ENCODE results near the gene ROBO1. TPM values are rescaled to one million over a fixed set of nuclear protein-coding genes. Genes with fewer than 3 reads are reported as not detected.

The ROBO1 gene
- total RNA-seq, 1 donor from 2014 or later: 31.7 TPM

DNA sequence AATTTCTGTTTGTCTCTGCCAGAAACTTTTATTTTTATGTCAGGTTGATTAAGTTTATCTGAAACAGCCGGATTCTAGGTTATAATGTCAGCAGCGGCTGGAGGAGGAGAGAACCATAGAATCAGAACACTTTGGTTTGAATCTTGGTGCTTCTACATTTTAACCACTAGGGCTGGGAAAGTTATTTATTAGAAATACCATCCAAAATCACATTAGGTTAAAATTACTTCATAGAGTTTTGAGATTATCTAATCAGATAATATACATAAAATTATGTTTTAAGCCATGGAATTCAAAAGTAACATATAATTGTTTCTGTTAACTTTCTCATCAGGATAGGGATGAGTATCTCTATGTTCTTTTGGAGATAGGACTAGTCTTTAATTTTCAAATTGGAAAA is 502.9 kb downstream of the ROBO1 start:
- TF ChIP-seq, protein P1, sequence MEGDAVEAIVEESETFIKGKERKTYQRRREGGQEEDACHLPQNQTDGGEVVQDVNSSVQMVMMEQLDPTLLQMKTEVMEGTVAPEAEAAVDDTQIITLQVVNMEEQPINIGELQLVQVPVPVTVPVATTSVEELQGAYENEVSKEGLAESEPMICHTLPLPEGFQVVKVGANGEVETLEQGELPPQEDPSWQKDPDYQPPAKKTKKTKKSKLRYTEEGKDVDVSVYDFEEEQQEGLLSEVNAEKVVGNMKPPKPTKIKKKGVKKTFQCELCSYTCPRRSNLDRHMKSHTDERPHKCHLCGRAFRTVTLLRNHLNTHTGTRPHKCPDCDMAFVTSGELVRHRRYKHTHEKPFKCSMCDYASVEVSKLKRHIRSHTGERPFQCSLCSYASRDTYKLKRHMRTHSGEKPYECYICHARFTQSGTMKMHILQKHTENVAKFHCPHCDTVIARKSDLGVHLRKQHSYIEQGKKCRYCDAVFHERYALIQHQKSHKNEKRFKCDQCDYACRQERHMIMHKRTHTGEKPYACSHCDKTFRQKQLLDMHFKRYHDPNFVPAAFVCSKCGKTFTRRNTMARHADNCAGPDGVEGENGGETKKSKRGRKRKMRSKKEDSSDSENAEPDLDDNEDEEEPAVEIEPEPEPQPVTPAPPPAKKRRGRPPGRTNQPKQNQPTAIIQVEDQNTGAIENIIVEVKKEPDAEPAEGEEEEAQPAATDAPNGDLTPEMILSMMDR (IDR thresholded peaks at IDR 0.05; ENCODE audit: insufficient read depth, low read length, poor library complexity, severe bottlenecking): no peak
- DNase-seq (ENCODE audit: low read depth): no peak

DNA sequence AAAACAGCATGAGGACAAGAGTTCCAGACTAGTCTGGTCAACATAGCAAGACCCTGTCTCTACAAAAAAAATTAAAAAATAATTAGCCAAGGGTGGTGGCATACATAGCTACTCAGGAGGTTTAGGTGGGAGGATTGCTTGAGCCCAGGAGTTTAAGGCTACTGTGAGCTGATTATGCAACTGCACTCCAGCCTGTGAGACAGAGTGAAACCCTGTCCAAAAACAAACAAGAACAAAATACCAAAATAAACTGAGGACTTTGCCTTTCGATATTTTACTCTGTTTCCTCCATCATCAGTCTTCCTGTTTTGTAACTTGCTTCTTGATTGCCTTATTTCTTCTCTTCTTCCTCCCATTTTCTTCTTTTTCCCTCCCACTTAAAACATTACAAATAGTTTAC is 504.4 kb downstream of the ROBO1 start:
- TF ChIP-seq, protein P1 (IDR thresholded peaks at IDR 0.05; ENCODE audit: insufficient read depth, low read length, poor library complexity, severe bottlenecking): no peak
- DNase-seq (ENCODE audit: low read depth): no peak
- no peaks in the 10 kb centered on the region for H3K36me3 ChIP-seq (ENCODE audit: control insufficient read depth, insufficient read depth, low read length)
- no peaks in the 10 kb centered on the region for H3K27me3 ChIP-seq (ENCODE audit: control insufficient read depth, insufficient read depth, low read length)
- no peak overlapping the region for H3K4me3 ChIP-seq (ENCODE audit: low read depth, low read length)

More for the DNA sequence above, 502.9 kb downstream of the ROBO1 start:
- no peaks in the 10 kb centered on the region for H3K36me3 ChIP-seq (ENCODE audit: control insufficient read depth, insufficient read depth, low read length)
- no peaks in the 10 kb centered on the region for H3K27me3 ChIP-seq (ENCODE audit: control insufficient read depth, insufficient read depth, low read length)
- H3K4me3 ChIP-seq (ENCODE audit: low read depth, low read length): no peak overlapping the region

DNA sequence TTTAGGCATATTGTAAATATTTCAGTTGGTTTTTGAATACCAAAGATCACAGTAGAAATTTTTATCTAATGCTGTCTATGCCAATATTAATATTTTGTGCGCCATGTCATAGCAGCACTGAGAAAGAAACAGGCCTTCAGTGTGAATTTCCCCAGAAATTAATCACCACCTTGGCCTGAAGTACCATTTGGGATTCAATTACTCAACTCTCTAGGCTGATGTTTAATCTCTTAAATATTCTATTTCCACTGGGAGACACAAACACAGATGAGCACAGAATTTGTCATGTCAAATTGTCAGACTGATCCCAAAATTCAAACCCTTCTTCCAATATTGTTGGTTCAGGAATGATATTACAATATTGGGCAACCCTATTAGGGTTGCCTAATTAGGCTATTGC is 509.3 kb downstream of the ROBO1 start:
- Histone ChIP-seq H3K27me3 (ENCODE audit: control insufficient read depth, insufficient read depth, low read length) (no peaks in the 10 kb centered on the region), H3K36me3 (ENCODE audit: control insufficient read depth, insufficient read depth, low read length) (no peaks in the 10 kb centered on the region), H3K4me3 (ENCODE audit: low read depth, low read length) (no peak overlapping the region)
- no peak for DNase-seq (ENCODE audit: low read depth)
- TF ChIP-seq, protein P1 (IDR thresholded peaks at IDR 0.05; ENCODE audit: insufficient read depth, low read length, poor library complexity, severe bottlenecking): no peak

DNA sequence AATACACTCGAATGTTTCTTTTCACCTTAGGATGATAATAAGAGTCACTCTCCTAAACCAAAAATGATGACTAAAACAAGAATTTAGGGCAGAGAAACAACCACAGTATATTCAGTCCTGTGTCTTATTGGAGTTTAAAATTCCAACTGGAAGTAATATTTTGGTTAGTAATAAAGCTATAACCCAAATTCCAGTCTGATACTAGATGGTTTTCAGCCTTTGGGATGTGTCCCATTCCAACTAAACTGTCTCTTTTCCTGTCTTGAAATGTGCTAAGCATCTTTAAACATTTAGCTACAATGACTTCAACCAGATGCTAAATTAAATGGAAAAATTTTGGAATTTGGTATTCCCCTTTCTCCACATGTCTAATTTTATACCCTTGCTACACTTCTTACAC is 510.0 kb downstream of the ROBO1 start:
- no peak overlapping the region for H3K4me3 ChIP-seq (ENCODE audit: low read depth, low read length)
- TF ChIP-seq, protein P1 (IDR thresholded peaks at IDR 0.05; ENCODE audit: insufficient read depth, low read length, poor library complexity, severe bottlenecking): no peak
- DNase-seq (ENCODE audit: low read depth): no peak
- no peaks in the 10 kb centered on the region for H3K27me3 ChIP-seq (ENCODE audit: control insufficient read depth, insufficient read depth, low read length)
- H3K36me3 ChIP-seq (ENCODE audit: control insufficient read depth, insufficient read depth, low read length): no peaks in the 10 kb centered on the region

DNA sequence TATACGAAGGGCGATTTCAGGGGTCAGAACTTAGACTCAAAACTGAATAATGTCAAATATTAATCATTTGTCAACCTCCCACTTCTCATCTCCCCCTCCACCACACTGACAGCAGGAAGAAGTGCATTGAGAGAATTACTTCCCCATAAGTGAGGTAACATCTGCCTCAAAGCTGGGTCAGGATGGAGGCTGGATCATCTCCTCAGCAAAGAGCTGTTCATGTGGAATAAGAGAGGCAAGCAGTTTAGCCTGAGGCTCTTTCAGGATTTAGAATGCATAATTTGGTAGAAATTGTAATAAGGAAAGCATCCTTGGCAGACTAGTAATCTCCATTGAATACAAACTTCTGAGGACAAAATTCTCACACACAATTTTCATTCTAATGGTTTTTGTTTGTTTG is 512.1 kb downstream of the ROBO1 start:
- no peak overlapping the region for H3K4me3 ChIP-seq (ENCODE audit: low read depth, low read length)
- no peaks in the 10 kb centered on the region for H3K36me3 ChIP-seq (ENCODE audit: control insufficient read depth, insufficient read depth, low read length)
- DNase-seq (ENCODE audit: low read depth): no peak
- TF ChIP-seq, protein P1 (IDR thresholded peaks at IDR 0.05; ENCODE audit: insufficient read depth, low read length, poor library complexity, severe bottlenecking): no peak
- H3K27me3 ChIP-seq (ENCODE audit: control insufficient read depth, insufficient read depth, low read length): no peaks in the 10 kb centered on the region

DNA sequence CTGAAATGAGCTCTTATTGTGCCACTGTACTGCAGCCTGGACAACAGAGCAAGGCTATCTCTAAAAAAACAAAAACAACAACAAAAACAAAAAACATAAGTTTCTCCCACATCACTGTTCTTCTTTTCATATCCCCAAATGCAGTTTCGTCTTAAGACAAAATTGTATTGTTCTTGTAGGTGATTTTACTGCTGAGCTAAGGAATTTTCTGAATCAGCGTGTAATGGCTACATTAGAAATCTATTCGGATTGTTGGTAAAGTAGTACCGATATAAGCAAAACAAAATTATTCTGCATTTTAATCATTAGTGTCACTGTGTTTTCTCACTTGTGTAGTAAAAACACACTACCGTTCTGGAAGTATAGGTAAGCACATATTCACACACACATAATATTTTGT is 512.5 kb downstream of the ROBO1 start:
- DNase-seq (ENCODE audit: low read depth): no peak
- TF ChIP-seq, protein P1 (IDR thresholded peaks at IDR 0.05; ENCODE audit: insufficient read depth, low read length, poor library complexity, severe bottlenecking): no peak

More for the DNA sequence above, 512.5 kb downstream of the ROBO1 start:
- Histone ChIP-seq H3K27me3 (ENCODE audit: control insufficient read depth, insufficient read depth, low read length) (no peaks in the 10 kb centered on the region), H3K36me3 (ENCODE audit: control insufficient read depth, insufficient read depth, low read length) (no peaks in the 10 kb centered on the region), H3K4me3 (ENCODE audit: low read depth, low read length) (no peak overlapping the region)
